Neuronal stem cell (in vitro differentiated cells): ENCODE data around the gene MID1.

Experiments used
- DNase-seq: peaks from one replicate; pipeline ENCODE4 v3.0.0-alpha.2; 2013; ENCODE audit warnings: low spot score
- H2AFZ ChIP-seq: one replicate; pipeline ENCODE4 v1.6.1; 2013; ENCODE audit warnings: mild to moderate bottlenecking, low read length, inconsistent platforms
- H2AK5ac ChIP-seq: 2 replicates; pipeline ENCODE4 v1.6.1; 2013; ENCODE audit warnings: low read depth, mild to moderate bottlenecking, inconsistent platforms, low read length, moderate library complexity, mixed read lengths
- H2BK120ac ChIP-seq: 2 replicates; pipeline ENCODE4 v1.6.1; 2013; ENCODE audit warnings: low read depth, mild to moderate bottlenecking, inconsistent platforms, low read length, moderate library complexity, mixed read lengths
- H2BK12ac ChIP-seq: one replicate; pipeline ENCODE4 v1.6.1; 2013; ENCODE audit warnings: low read length, inconsistent platforms
- H2BK15ac ChIP-seq: 2 replicates; pipeline ENCODE4 v1.6.1; 2013; ENCODE audit warnings: mild to moderate bottlenecking, low read length, inconsistent platforms, mixed read lengths
- H2BK5ac ChIP-seq: one replicate; pipeline ENCODE4 v1.6.1; 2013; ENCODE audit warnings: inconsistent platforms, mild to moderate bottlenecking, low read length, moderate library complexity
- H3K14ac ChIP-seq: one replicate; pipeline ENCODE4 v1.6.1; 2013; ENCODE audit warnings: low read length, inconsistent platforms
- H3K18ac ChIP-seq: 2 replicates; pipeline ENCODE4 v1.6.1; 2013; ENCODE audit warnings: low read length, inconsistent platforms
- H3K23ac ChIP-seq: 2 replicates; pipeline ENCODE4 v1.6.1; 2013; ENCODE audit warnings: low read depth, mild to moderate bottlenecking, mixed read lengths, low read length, inconsistent platforms; ENCODE audit not compliant: poor library complexity
- H3K27ac ChIP-seq: replicated peaks from 3 replicates; pipeline ENCODE4 v1.5.1; 2013; ENCODE audit warnings: low read length, inconsistent platforms
- H3K27me3 ChIP-seq, 3 experiments: 2 replicates each; pipeline ENCODE4 v1.6.1; 2013; ENCODE audit warnings: low read length in 3 of 3, mild to moderate bottlenecking in 2 of 3, inconsistent platforms in 1 of 3, low read depth in 1 of 3, mixed read lengths in 1 of 3, moderate library complexity in 1 of 3; ENCODE audit not compliant: control insufficient read depth in 3 of 3, insufficient read depth in 3 of 3
- H3K36me3 ChIP-seq, 2 donors: replicated peaks in 1 of 2; 2 replicates each; pipeline ENCODE4 v1.6.1; 2013; ENCODE audit warnings: low read length in 2 of 2; ENCODE audit not compliant: control insufficient read depth in 2 of 2, insufficient read depth in 2 of 2
- H3K4ac ChIP-seq: 2 replicates; pipeline ENCODE4 v1.6.1; 2013; ENCODE audit warnings: inconsistent platforms, mild to moderate bottlenecking, low read length, moderate library complexity
- H3K4me1 ChIP-seq, 2 donors: 1 replicate in 1 of 2; 2 replicates in 1 of 2; pipeline ENCODE4 v1.6.1; 2013; ENCODE audit warnings: low read length in 2 of 2, low read depth in 1 of 2; ENCODE audit not compliant: control insufficient read depth in 2 of 2, insufficient read depth in 1 of 2
- H3K4me2 ChIP-seq: one replicate; pipeline ENCODE4 v1.6.1; 2013; ENCODE audit warnings: mild to moderate bottlenecking, low read length, inconsistent platforms; ENCODE audit not compliant: insufficient read depth, poor library complexity, severe bottlenecking
- H3K4me3 ChIP-seq, 2 donors: 2 replicates each; pipeline ENCODE4 v1.5.1; 2013; ENCODE audit warnings: low read length in 2 of 2, mild to moderate bottlenecking in 2 of 2, inconsistent platforms in 1 of 2, moderate library complexity in 1 of 2
- H3K79me1 ChIP-seq: one replicate; pipeline ENCODE4 v1.6.1; 2013; ENCODE audit warnings: low read depth, mild to moderate bottlenecking, inconsistent platforms, low read length, moderate library complexity
- H3K9ac ChIP-seq: one replicate; pipeline ENCODE4 v1.6.1; 2013; ENCODE audit warnings: mild to moderate bottlenecking, low read depth, low read length, inconsistent platforms; ENCODE audit not compliant: poor library complexity
- H3K9me3 ChIP-seq, 2 donors: replicated peaks in 1 of 2; 2 replicates each; pipeline versions ENCODE3 to v1.6.1; 2013; ENCODE audit warnings: low read length in 2 of 2, mild to moderate bottlenecking in 2 of 2, inconsistent platforms in 1 of 2, low read depth in 1 of 2, mixed read lengths in 1 of 2, moderate library complexity in 1 of 2; ENCODE audit not compliant: control insufficient read depth in 2 of 2, insufficient read depth in 1 of 2
- H4K8ac ChIP-seq: one replicate; pipeline ENCODE4 v1.6.1; 2013; ENCODE audit warnings: low read depth, mild to moderate bottlenecking, inconsistent platforms, low read length, moderate library complexity
- H4K91ac ChIP-seq: one replicate; pipeline ENCODE4 v1.6.1; 2013; ENCODE audit warnings: low read length, low read depth, mild to moderate bottlenecking, inconsistent platforms; ENCODE audit not compliant: poor library complexity
- WGBS, 2 donors: extraction: QIAGEN DNeasy Blood & Tissue Kit; methylation state at CpG; one replicate each; pipeline ENCODE4 v1.1.7; 2013; ENCODE audit warnings: missing lambda C conversion rate in 2 of 2, mixed read lengths in 1 of 2; ENCODE audit not compliant: insufficient read length in 2 of 2, insufficient replicate concordance in 1 of 2; ENCODE audit errors: extremely low coverage in 2 of 2; 5-methylcytosine and 5-hydroxymethylcytosine counted together

MID1 gene

GRCh38 chrX:10612215-10612614, 8.2 kb downstream of the MID1 start:
- H3K27ac ChIP-seq = no peak overlapping the region
- no peaks in the 10 kb centered on the region for H3K79me1 ChIP-seq
- H2BK15ac ChIP-seq = no peak overlapping the region
- no peak for DNase-seq
- H2BK5ac ChIP-seq = no peak overlapping the region
- no peak overlapping the region for H2BK12ac ChIP-seq
- peaks cover 4 to 11% of the 10 kb centered on the region in 2 donors for H3K4me1 ChIP-seq
- H3K23ac ChIP-seq = no peak overlapping the region
- H4K91ac ChIP-seq = no peak overlapping the region
- no peak overlapping the region for H3K9ac ChIP-seq
- no peak overlapping the region for H3K4ac ChIP-seq
- no CpG with 5 or more reads among the region's 4 CpGs for WGBS, 2 donors
- H3K4me2 ChIP-seq = no peak overlapping the region
- H3K18ac ChIP-seq = no peak overlapping the region
- H3K36me3 ChIP-seq = peaks cover 0 to 17% of the 10 kb centered on the region in 2 donors
- H2AFZ ChIP-seq = no peak overlapping the region
- no peak overlapping the region for H4K8ac ChIP-seq
- no peak overlapping the region for H3K14ac ChIP-seq
- H3K4me3 ChIP-seq = no peak overlapping the region
- no peak overlapping the region for H2BK120ac ChIP-seq
- no peak overlapping the region for H2AK5ac ChIP-seq
- no peaks in the 10 kb centered on the region for H3K27me3 ChIP-seq
- H3K9me3 ChIP-seq = no peaks in the 10 kb centered on the region

DNA sequence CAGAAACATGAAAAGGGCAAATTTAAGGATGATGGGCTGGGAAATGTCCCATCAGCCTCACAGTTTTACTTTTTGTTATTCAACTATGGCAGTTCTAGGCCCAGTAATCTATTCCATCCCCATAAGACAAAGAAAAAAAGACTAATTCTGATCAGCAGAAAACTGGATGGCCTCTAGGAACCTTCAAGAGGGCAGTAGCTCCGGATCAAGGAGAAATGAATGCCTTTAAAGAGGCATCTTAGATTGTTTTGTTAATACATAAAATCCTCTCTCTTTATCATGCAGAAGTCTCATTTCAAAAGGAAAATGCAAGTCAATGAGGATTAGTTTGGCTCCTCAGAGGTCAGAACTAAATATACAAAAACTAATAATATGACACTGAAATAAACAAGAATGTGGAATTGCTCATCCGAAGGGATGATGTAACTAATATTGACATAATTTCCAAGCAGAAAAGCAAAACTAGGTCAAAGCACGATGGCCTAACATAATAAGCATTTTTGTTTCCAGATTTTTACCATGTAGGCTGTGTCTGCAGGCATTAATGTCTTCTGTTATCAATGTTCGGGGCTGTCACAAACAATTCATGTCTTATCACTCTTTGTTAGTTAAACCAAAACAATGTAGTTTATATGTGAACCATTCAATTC, 8.8 kb downstream of the MID1 start:
- Histone ChIP-seq H3K23ac (no peak overlapping the region), H2BK120ac (no peak overlapping the region), H3K4me1 (peaks cover 4 to 7% of the 10 kb centered on the region in 2 donors), H3K9me3 (no peaks in the 10 kb centered on the region), H3K18ac (no peak overlapping the region), H3K14ac (no peak overlapping the region), H3K27ac (no peak overlapping the region), H2BK5ac (no peak overlapping the region), H2BK15ac (no peak overlapping the region), H4K8ac (no peak overlapping the region), H2AK5ac (no peak overlapping the region), H3K4ac (no peak overlapping the region), H2AFZ (no peak overlapping the region), H3K9ac (no peak overlapping the region), H2BK12ac (no peak overlapping the region), H3K4me3 (no peak overlapping the region), H4K91ac (no peak overlapping the region), H3K79me1 (no peaks in the 10 kb centered on the region), H3K27me3 (no peaks in the 10 kb centered on the region), H3K4me2 (no peak overlapping the region), H3K36me3 (peaks cover 0 to 17% of the 10 kb centered on the region in 2 donors)
- no CpG with 5 or more reads among the region's 4 CpGs for WGBS, 2 donors
- no peak for DNase-seq

DNA sequence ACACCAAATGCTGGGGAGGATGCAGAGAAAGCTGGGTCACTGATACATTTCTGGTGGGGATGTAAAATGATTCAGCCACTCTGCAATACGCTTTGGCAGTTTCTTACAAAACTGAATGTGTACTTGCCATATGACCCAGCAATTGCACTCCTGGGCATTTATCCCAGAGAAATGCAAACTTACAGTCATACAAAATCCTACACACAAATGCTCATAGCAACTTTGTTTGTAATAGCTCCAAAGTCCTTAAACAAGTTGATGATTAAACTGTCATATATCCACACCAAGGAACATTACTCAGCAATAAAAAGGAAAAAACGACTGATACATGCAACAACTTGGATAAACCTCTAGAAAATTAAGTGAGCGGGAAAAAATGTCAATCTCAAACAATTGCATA, 12.3 kb downstream of the MID1 start:
- H3K4me1 ChIP-seq = peaks cover 0 to 3% of the 10 kb centered on the region in 2 donors
- H2AK5ac ChIP-seq = no peak overlapping the region
- H3K9ac ChIP-seq = no peak overlapping the region
- H2AFZ ChIP-seq = no peak overlapping the region
- H4K8ac ChIP-seq = no peak overlapping the region
- H2BK12ac ChIP-seq = no peak overlapping the region
- no peaks in the 10 kb centered on the region for H3K9me3 ChIP-seq
- no peak overlapping the region for H3K4me3 ChIP-seq
- DNase-seq = no peak
- no peak overlapping the region for H3K27ac ChIP-seq
- H3K27me3 ChIP-seq = no peaks in the 10 kb centered on the region
- H3K36me3 ChIP-seq = peaks cover 0 to 9% of the 10 kb centered on the region in 2 donors
- H3K14ac ChIP-seq = no peak overlapping the region
- no peak overlapping the region for H2BK5ac ChIP-seq
- WGBS, 2 donors = no CpG with 5 or more reads among the region's 3 CpGs
- no peak overlapping the region for H2BK15ac ChIP-seq
- H3K18ac ChIP-seq = no peak overlapping the region
- no peak overlapping the region for H2BK120ac ChIP-seq
- no peak overlapping the region for H3K4ac ChIP-seq
- H3K4me2 ChIP-seq = no peak overlapping the region
- no peak overlapping the region for H4K91ac ChIP-seq
- H3K23ac ChIP-seq = no peak overlapping the region
- H3K79me1 ChIP-seq = no peaks in the 10 kb centered on the region

GRCh38 chrX:10607233-10607632, 13.2 kb downstream of the MID1 start:
- H3K4ac ChIP-seq = no peak overlapping the region
- no CpG with 5 or more reads among the region's 2 CpGs for WGBS, 2 donors
- peaks cover 0 to 3% of the 10 kb centered on the region in 2 donors for H3K4me1 ChIP-seq

More at GRCh38 chrX:10607233-10607632, 13.2 kb downstream of the MID1 start:
- Histone ChIP-seq H3K18ac (no peak overlapping the region), H2BK5ac (no peak overlapping the region), H3K27me3 (no peaks in the 10 kb centered on the region), H4K8ac (no peak overlapping the region), H4K91ac (no peak overlapping the region), H2BK120ac (no peak overlapping the region), H3K36me3 (peaks cover 0 to 9% of the 10 kb centered on the region in 2 donors), H3K9ac (no peak overlapping the region), H3K27ac (no peak overlapping the region), H2AK5ac (no peak overlapping the region), H3K4me3 (no peak overlapping the region), H2AFZ (no peak overlapping the region), H3K79me1 (peaks cover 2% of the 10 kb centered on the region), H3K4me2 (no peak overlapping the region), H2BK15ac (no peak overlapping the region), H3K23ac (no peak overlapping the region), H3K9me3 (no peaks in the 10 kb centered on the region), H2BK12ac (no peak overlapping the region), H3K14ac (no peak overlapping the region)
- DNase-seq = no peak
